ENCODE measurements around the gene DENND1A.
"Not testable (repeated sequence)": the region's sequence is repeated elsewhere in the genome, so short reads cannot be mapped to it uniquely, and the experiment has no call there.

Gene DENND1A

DNA sequence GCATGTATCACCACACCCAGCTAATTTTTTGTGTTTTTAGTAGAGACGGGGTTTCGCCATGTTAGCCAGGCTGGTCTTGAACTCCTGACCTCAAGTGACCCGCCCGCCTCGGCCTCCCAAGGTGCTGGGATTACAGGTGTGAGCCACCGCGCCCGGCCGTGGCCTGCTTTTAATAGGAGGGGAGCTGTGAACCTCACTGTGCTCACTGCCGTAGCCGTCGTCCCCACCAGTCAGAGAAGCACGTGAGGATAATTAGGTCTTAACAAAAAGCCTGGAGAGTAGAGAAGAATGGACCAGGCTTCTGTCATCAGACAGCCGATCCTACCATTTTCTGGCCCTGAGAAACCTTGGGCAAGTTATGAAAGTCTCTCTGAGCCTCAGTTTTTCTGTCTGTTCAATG is 531.0 kb downstream of the DENND1A start:
- not testable (repeated sequence) for DNase-seq

DNA sequence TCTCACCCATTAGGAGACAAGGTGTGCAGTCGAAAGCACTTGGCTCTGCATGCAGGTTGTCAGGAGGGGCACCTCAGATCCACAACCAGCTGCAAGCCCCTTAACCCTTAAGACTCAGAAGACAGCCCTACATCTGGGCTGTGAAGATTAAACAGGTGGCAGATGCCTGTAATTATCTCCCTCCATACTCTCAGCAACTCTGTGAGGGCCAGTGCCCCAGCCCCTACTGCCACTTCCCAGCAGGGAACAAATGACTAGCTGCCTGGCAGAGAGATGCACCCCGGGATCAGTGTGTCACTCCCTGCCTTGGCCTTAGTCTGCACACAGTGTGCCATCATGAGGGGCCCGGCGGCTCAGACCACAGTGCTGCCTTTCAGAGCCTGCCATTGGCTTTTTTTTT is 532.0 kb downstream of the DENND1A start:
- DNase-seq: no peak

GRCh38 chr9:123395689-123396511 is 534.0 kb downstream of the DENND1A start:
- DNase-seq: no peak

- no peak for DNase-seq
Measured at GRCh38 chr9:123395276-123395688, 534.6 kb downstream of the DENND1A start.

GRCh38 chr9:123394291-123395235 is 535.4 kb downstream of the DENND1A start:
- DNase-seq: no peak

- no peak for DNase-seq
Measured at GRCh38 chr9:123392802-123393201, 537.1 kb downstream of the DENND1A start.

- DNase-seq: no peak
Measured at GRCh38 chr9:123391946-123392345, 538.0 kb downstream of the DENND1A start.

- no peak for DNase-seq
Measured at GRCh38 chr9:123391233-123391632, 538.7 kb downstream of the DENND1A start.

GRCh38 chr9:123390337-123391135 is 539.4 kb downstream of the DENND1A start:
- DNase-seq: no peak

DNA sequence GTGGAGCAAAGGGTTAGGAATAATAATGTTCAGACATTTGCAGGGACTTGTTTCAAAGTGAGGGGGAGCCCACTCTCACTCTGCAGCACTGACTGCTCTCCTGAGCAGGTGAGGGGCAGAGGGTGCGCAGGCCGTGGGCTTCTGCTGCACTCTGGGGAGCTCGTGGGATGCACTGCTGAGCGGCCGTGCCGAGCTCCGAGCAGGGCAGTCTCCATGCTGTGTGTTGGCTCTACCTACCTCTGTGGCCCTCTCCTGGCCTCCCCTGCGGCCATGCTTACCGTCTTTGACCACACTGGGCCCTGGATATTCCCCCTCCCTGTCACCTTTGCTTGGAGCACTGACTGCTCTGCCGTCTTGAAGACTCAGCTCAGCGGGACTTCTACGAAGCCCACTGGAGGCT is 540.2 kb downstream of the DENND1A start:
- no peak for DNase-seq

DNA sequence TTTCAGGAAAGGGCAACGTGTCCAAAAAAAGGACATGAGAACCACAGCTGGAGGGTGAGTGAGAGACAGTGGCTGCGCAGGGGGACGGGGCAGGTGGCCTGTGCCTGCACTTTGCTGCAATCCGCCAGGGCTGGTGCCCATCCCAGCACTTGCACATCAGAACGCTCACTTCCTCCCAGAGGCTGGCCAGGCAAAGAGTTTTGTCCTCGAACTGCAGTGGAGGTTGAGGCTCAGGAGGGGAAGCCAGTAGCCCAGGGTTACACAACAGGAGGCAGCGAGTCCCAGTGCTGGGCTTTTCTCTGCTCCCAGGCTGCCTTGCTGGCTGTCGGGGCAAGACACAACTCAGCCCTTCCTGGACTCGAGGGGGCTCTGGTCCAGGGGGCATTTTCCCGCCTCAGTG is 540.9 kb downstream of the DENND1A start:
- DNase-seq: no peak

GRCh38 chr9:123387686-123388085 is 542.2 kb downstream of the DENND1A start:
- no peak for DNase-seq

GRCh38 chr9:123383512-123384170 is 546.3 kb downstream of the DENND1A start:
- no peak for DNase-seq

DNA sequence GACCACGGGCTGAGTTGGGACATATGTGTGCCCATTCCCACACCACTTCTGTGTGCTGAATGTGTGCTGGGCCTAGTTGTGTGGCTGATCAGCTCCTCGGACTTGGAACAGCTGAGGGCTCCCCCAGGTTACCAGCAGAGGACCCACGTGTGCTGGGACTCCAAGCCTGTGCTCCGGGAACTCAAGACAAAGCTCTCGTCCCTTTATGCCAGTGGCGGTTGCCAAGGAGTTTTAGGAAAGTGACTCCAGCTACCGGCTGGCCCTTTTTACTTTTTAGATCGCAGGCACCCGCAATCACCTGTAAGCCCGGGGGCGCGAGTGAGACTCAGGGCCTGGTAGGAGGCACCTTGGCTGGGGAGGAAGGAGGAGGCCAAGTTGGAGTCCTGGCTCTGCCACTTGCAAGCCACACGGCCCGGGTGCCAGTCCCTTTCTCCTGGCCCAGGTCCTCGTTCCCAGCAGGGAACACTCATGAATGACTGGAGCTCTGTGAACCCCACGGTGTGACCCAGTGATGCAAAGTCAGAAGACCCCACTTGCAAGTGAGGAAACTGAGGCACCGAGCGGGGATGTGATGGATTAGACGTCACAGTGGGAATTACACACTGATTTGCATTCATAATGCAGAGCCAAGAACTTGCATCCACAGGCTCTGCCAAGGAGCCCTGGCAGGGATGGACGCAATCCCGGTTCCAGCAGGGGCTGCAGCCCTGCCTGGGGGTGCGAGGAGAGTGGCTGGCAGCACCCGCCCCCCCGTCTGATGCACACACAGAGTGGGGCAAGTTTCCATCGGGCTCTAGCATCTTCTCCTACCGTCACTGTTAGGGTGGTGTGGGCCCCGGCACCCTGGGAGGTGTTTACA is 547.0 kb downstream of the DENND1A start:
- DNase-seq: no peak

DNA sequence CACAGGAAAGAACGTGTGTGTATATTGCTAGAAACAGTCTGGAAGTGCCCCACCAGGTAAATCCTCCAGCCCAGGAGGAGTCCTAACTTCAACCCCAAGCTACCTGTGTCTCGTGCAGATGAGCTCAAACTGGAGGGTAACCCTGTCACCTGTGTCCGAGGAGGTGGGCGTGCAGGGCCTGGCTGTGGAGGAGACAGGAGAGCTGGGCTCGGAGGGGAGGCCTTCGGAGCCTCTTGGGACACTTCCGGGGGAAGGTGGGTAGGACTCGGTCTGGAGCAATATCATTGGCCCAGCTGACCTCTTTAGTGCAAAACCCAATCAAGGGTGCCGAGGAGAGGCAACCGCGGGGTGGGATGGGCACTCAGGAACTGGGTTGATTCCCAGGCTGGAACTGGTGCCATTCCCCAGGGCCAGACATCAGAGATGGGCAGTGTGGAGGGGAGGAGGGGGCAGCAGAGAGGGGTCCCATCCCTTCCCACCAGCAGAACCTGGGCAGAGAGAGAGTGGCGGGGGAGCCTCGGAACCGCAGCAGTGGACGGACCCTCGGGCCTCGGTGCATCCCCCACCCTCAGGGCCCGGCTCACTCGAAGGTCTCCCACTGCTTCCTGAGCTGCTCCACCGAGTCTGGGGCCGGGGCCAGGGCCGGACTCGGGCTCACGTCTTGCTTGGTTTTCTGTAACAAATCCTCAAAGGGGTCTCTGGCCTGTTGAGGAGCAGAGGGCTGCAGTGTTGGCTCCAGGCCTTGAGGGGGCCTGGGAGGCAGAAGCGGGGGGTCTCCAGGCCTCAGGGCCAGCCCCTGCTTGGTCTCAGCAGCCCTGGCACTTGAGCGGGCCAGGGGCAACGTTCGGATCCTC is 548.8 kb downstream of the DENND1A start:
- no peak for DNase-seq

GRCh38 chr9:123378956-123379660 is 550.8 kb downstream of the DENND1A start:
- no peak for DNase-seq

DNA sequence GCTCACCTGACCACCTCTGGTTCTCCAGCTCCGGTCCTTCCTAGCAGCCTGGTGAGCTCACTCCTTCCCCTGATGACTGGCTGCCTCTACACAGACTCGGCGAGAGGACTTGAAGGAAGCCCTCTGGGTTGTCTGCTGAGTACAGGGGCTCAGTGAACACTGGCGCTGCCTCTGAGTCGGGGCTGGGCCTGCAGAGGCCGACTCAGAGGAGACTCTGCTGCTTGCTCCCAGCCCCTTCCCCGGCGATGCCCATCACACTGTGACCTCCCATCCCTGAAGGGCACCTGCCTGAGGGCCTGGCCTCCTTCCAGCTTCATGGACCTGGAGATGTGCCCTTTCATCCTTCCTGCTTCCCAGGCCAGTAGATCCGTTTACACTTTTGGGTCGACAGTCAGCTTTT is 551.9 kb downstream of the DENND1A start:
- no peak for DNase-seq

GRCh38 chr9:123377211-123377971 is 552.5 kb downstream of the DENND1A start:
- no peak for DNase-seq

Data from CD4-positive, alpha-beta T cell treated with Interleukin-15 for 1 hour (primary cell).